ENCODE measurements around the gene KRT86.

GRCh38 chr12:52243259-52243855 is 31.1 kb upstream of the KRT86 start:
- no peak for TF ChIP-seq CTCF (IDR thresholded peaks at IDR 0.05)
- no peak for TF ChIP-seq EP300 (IDR thresholded peaks at IDR 0.05)
- no peak for TF ChIP-seq POLR2A (IDR thresholded peaks at IDR 0.05)
